Measurements from ENCODE around the gene KRT35. TPM values are rescaled to one million over a fixed set of nuclear protein-coding genes. Genes with fewer than 3 reads are reported as not detected.

KRT35 gene
- total RNA-seq, 4 donors from 2014 or later = not detected

GRCh38 chr17:41486316-41486715, 5.4 kb upstream of the KRT35 start:
- no peak for TF ChIP-seq POLR2A (IDR thresholded peaks at IDR 0.05)
- no peak for TF ChIP-seq CTCF (IDR thresholded peaks at IDR 0.05 in 4 of 5, conservative IDR thresholded peaks at IDR 0.05 in 1 of 5)
- H3K27ac ChIP-seq = no peak overlapping the region
- ATAC-seq (no peak), DNase-seq (no peak)
- H3K4me1 ChIP-seq = no peaks in the 10 kb centered on the region
- in situ Hi-C loops (cut with MboI; ENCODE audit: low sequenced_read_pairs in 4 of 4) = loop anchor here in 2 of 4 donors (10.0 to 25.0 kb wide), 2 partner anchors 58 to 574 kb away; no protein-coding TSS in a partner anchor
- no peak overlapping the region for H3K4me3 ChIP-seq
- H3K36me3 ChIP-seq = no peaks in the 10 kb centered on the region
- intact Hi-C loops (cut with DNase I; ENCODE audit: low total_unique reads) = no loop called here
- no peaks in the 10 kb centered on the region for H3K9me3 ChIP-seq
- no peaks in the 10 kb centered on the region for H3K27me3 ChIP-seq

- in situ Hi-C loops (cut with MboI; ENCODE audit: low sequenced_read_pairs in 4 of 4) = loop anchor here in 2 of 4 donors (10.0 to 25.0 kb wide), 2 partner anchors 60 to 573 kb away; no protein-coding TSS in a partner anchor
- Histone ChIP-seq H3K27ac (no peak overlapping the region), H3K36me3 (no peaks in the 10 kb centered on the region), H3K4me1 (no peaks in the 10 kb centered on the region), H3K9me3 (no peaks in the 10 kb centered on the region), H3K4me3 (no peak overlapping the region), H3K27me3 (no peaks in the 10 kb centered on the region)
- no peak for ATAC-seq
- intact Hi-C loops (cut with DNase I; ENCODE audit: low total_unique reads) = no loop called here
- no peak for DNase-seq
- TF ChIP-seq POLR2A (IDR thresholded peaks at IDR 0.05) = no peak
- no peak for TF ChIP-seq CTCF (IDR thresholded peaks at IDR 0.05 in 4 of 5, conservative IDR thresholded peaks at IDR 0.05 in 1 of 5)
These were observed 4.3 kb upstream of the KRT35 start for GRCh38 chr17:41484920-41485904.

- in situ Hi-C loops (cut with MboI; ENCODE audit: low sequenced_read_pairs in 4 of 4) (loop anchor here in 2 of 4 donors (10.0 to 25.0 kb wide), 2 partner anchors 61 to 572 kb away; no protein-coding TSS in a partner anchor), intact Hi-C loops (cut with DNase I; ENCODE audit: low total_unique reads) (no loop called here)
- no peaks in the 10 kb centered on the region for H3K9me3 ChIP-seq
- no peaks in the 10 kb centered on the region for H3K36me3 ChIP-seq
- H3K4me3 ChIP-seq = no peak overlapping the region
- TF ChIP-seq CTCF (IDR thresholded peaks at IDR 0.05 in 4 of 5, conservative IDR thresholded peaks at IDR 0.05 in 1 of 5) (no peak), POLR2A (IDR thresholded peaks at IDR 0.05) (no peak)
- DNase-seq = no peak
- H3K27ac ChIP-seq = no peak overlapping the region
- no peaks in the 10 kb centered on the region for H3K27me3 ChIP-seq
- no peak for ATAC-seq
- H3K4me1 ChIP-seq = no peaks in the 10 kb centered on the region
These were observed 3.3 kb upstream of the KRT35 start for GRCh38 chr17:41483991-41484826.

- Histone ChIP-seq H3K4me3 (no peak overlapping the region), H3K9me3 (no peaks in the 10 kb centered on the region), H3K27me3 (no peaks in the 10 kb centered on the region), H3K36me3 (no peaks in the 10 kb centered on the region), H3K4me1 (no peaks in the 10 kb centered on the region), H3K27ac (no peak overlapping the region)
- DNase-seq (no peak), ATAC-seq (no peak)
- in situ Hi-C loops (cut with MboI; ENCODE audit: low sequenced_read_pairs in 4 of 4) = loop anchor here in 2 of 4 donors (10.0 to 25.0 kb wide), 2 partner anchors 61 to 571 kb away; no protein-coding TSS in a partner anchor
- intact Hi-C loops (cut with DNase I; ENCODE audit: low total_unique reads) = no loop called here
- no peak for TF ChIP-seq CTCF (IDR thresholded peaks at IDR 0.05 in 4 of 5, conservative IDR thresholded peaks at IDR 0.05 in 1 of 5)
- no peak for TF ChIP-seq POLR2A (IDR thresholded peaks at IDR 0.05)
These were observed 2.6 kb upstream of the KRT35 start for GRCh38 chr17:41483531-41483930.

Measured in gastrocnemius medialis (tissue), 4 donors.